Esophagus muscularis mucosa (tissue), 4 donors: ENCODE measurements around the gene P2RY6. TPM values are rescaled to one million over a fixed set of nuclear protein-coding genes. Genes with fewer than 3 reads are reported as not detected.

ENCODE experiments used
- DNase-seq: peaks from one replicate; pipeline ENCODE4 v3.0.0-alpha.2; 2017; ENCODE audit errors: extremely low spot score
- H3K27ac ChIP-seq, 4 donors: fragments of 200-600 bp; sonication (generic); replicated peaks in 1 of 4; 1 replicate in 3 of 4; 2 replicates in 1 of 4; pipeline ENCODE4 v1.5.1; 2016 to 2019; ENCODE audit warnings: mild to moderate bottlenecking in 1 of 4
- H3K27me3 ChIP-seq, 4 donors: fragments of 200-600 bp; sonication (generic); one replicate each; pipeline versions ENCODE4 v1.5.1 to v1.6.0; 2016 to 2019
- H3K36me3 ChIP-seq, 4 donors: fragments of 200-600 bp; sonication (generic); one replicate each; pipeline ENCODE4 v1.5.1; 2016 to 2019
- H3K4me1 ChIP-seq, 4 donors: fragments of 200-600 bp; sonication (generic); one replicate each; pipeline ENCODE4 v1.5.1; 2016 to 2019
- H3K4me3 ChIP-seq, 4 donors: fragments of 200-600 bp; sonication (generic); 1 replicate in 2 of 4; 2 replicates in 2 of 4; pipeline ENCODE4 v1.5.1; 2016 to 2019; ENCODE audit warnings: mild to moderate bottlenecking in 4 of 4, moderate library complexity in 1 of 4
- H3K9me3 ChIP-seq, 4 donors: fragments of 200-600 bp; sonication (generic); 1 replicate in 3 of 4; 2 replicates in 1 of 4; pipeline ENCODE4 v1.5.1; 2016 to 2019
- CTCF ChIP-seq, 3 experiments: fragments of 200-600 bp in 2 of 3; fragments of 450-650 bp in 1 of 3; sonication (generic) in 2 of 3; IDR thresholded peaks; one replicate each; pipeline ENCODE4 v1.5.1; 2017 to 2019; ENCODE audit warnings: antibody characterized with exemption in 3 of 3, mild to moderate bottlenecking in 2 of 3, moderate library complexity in 1 of 3
- EP300 ChIP-seq: sonication (generic); formaldehyde crosslinking; IDR thresholded peaks from one replicate; pipeline ENCODE4 v1.6.1; 2017; ENCODE audit warnings: antibody characterized with exemption
- POLR2A ChIP-seq: fragments of 450-650 bp; IDR thresholded peaks from one replicate; pipeline ENCODE4 v1.6.1; 2017; ENCODE audit warnings: antibody characterized with exemption, moderate library complexity, mild to moderate bottlenecking, low read depth
- POLR2AphosphoS5 ChIP-seq, 2 donors: sonication (generic); formaldehyde crosslinking; IDR thresholded peaks; one replicate each; pipeline ENCODE4 v1.6.1; 2017; ENCODE audit warnings: antibody characterized with exemption in 2 of 2
- WGBS: methylation state at CpG from one replicate; pipeline ENCODE4 v1.1.5; 2018; 5-methylcytosine and 5-hydroxymethylcytosine counted together
- intact Hi-C: fragments of 100-400 bp; cut with DNase I; formaldehyde crosslinking; loops from one replicate; pipeline ENCODE4 v1.15.1; 2023
- total RNA-seq, 4 donors: library from RNA; depleted of rRNA; stranded (reverse); fragments of >200 nt; gene quantifications; one replicate each; pipeline versions ENCODE4 v1.1.0 to v1.2.1, GENCODE V29; 2016

The P2RY6 gene
- total RNA-seq, 4 donors from 2014 or later: 1.6 to 4.8 (median 2.4) TPM

DNA sequence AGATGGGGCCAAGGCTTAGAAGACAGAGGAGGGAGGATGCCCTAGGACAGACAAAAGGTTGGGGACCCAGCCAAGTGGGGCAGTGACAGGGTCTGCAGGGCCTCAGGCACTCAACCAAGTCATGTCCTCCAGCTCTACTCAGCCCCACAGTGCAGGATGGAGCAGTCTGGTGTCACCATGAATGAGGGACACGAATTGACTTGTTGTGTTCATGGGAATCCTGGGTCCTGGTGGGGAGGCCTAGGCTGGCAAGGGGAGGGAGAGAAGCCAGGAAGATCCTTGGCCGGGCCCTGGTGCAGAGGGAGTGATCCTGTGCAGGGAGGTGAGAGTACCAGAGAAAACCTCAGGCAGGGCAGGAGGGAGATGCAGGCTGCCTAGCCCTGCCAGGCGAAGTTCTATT lies 12.0 kb downstream of the P2RY6 start:
- Histone ChIP-seq H3K9me3 (no peaks in the 10 kb centered on the region), H3K27ac (no peak overlapping the region), H3K4me1 (peaks cover 13 to 21% (median 16%) of the 10 kb centered on the region in 4 donors), H3K36me3 (no peaks in the 10 kb centered on the region), H3K4me3 (no peak overlapping the region), H3K27me3 (no peaks in the 10 kb centered on the region)
- DNase-seq: no peak
- intact Hi-C loops: no loop called here
- TF ChIP-seq CTCF (IDR thresholded peaks at IDR 0.05): no peak
- no peak for TF ChIP-seq POLR2A
- TF ChIP-seq EP300: no peak
- no peak for TF ChIP-seq POLR2AphosphoS5 (IDR thresholded peaks at IDR 0.05)
- WGBS: 84% methylated on average over 2 of the region's 3 CpGs

- WGBS: 86% methylated on average over 1 of the region's 1 CpG
- no peak overlapping the region for H3K4me3 ChIP-seq
- H3K27me3 ChIP-seq: no peaks in the 10 kb centered on the region
- no peak for DNase-seq
- TF ChIP-seq POLR2AphosphoS5 (IDR thresholded peaks at IDR 0.05): no peak
- H3K36me3 ChIP-seq: no peaks in the 10 kb centered on the region
- intact Hi-C loops: loop anchor here (5.0 kb wide), 1 partner anchor 453 kb away; no protein-coding TSS in a partner anchor
- H3K27ac ChIP-seq: no peak overlapping the region
- no peaks in the 10 kb centered on the region for H3K9me3 ChIP-seq
- peaks cover 19 to 30% (median 25%) of the 10 kb centered on the region in 4 donors for H3K4me1 ChIP-seq
Observed at GRCh38 chr11:73285721-73286120, 13.6 kb downstream of the P2RY6 start.

GRCh38 chr11:73286240-73286810 lies 14.2 kb downstream of the P2RY6 start:
- 94% methylated on average over 8 of the region's 9 CpGs for WGBS
- no peak for DNase-seq
- H3K27me3 ChIP-seq: no peaks in the 10 kb centered on the region
- TF ChIP-seq POLR2A (no peak), EP300 (no peak), CTCF (IDR thresholded peaks at IDR 0.05) (no peak), POLR2AphosphoS5 (IDR thresholded peaks at IDR 0.05) (no peak)
- H3K9me3 ChIP-seq: no peaks in the 10 kb centered on the region
- no peak overlapping the region for H3K4me3 ChIP-seq
- intact Hi-C loops: loop anchor here (5.0 kb wide), 1 partner anchor 454 kb away; no protein-coding TSS in a partner anchor
- no peaks in the 10 kb centered on the region for H3K36me3 ChIP-seq
- H3K4me1 ChIP-seq: peaks cover 19 to 30% (median 25%) of the 10 kb centered on the region in 4 donors
- H3K27ac ChIP-seq: no peak overlapping the region

GRCh38 chr11:73287400-73288101 lies 15.4 kb downstream of the P2RY6 start:
- whole genome bisulfite sequencing: 88% methylated on average over 7 of the region's 10 CpGs
- no peak for TF ChIP-seq POLR2A
- no peak for TF ChIP-seq CTCF (IDR thresholded peaks at IDR 0.05)
- TF ChIP-seq EP300: no peak
- TF ChIP-seq POLR2AphosphoS5 (IDR thresholded peaks at IDR 0.05): no peak
- H3K9me3 ChIP-seq: no peaks in the 10 kb centered on the region
- no peaks in the 10 kb centered on the region for H3K27me3 ChIP-seq
- H3K4me1 ChIP-seq: peaks cover 19 to 30% (median 25%) of the 10 kb centered on the region in 4 donors
- intact Hi-C loops: loop anchor here (2.0 to 5.0 kb wide), 2 partner anchors 103 to 455 kb away; no protein-coding TSS in a partner anchor
- H3K4me3 ChIP-seq: no peak overlapping the region
- no peak for DNase-seq
- H3K36me3 ChIP-seq: no peaks in the 10 kb centered on the region
- H3K27ac ChIP-seq: peak overlapping the region in 2 of 4 donors; percentile 26 to 51

- no peaks in the 10 kb centered on the region for H3K27me3 ChIP-seq
- H3K27ac ChIP-seq: peak overlapping the region; percentile 24 to 51 (median 40)
- TF ChIP-seq CTCF (IDR thresholded peaks at IDR 0.05) (no peak), POLR2A (no peak), POLR2AphosphoS5 (IDR thresholded peaks at IDR 0.05) (no peak), EP300 (no peak)
- no peaks in the 10 kb centered on the region for H3K36me3 ChIP-seq
- WGBS: 65% methylated on average over 4 of the region's 5 CpGs
- H3K9me3 ChIP-seq: no peaks in the 10 kb centered on the region
- no peak overlapping the region for H3K4me3 ChIP-seq
- peaks cover 19 to 30% (median 25%) of the 10 kb centered on the region in 4 donors for H3K4me1 ChIP-seq
- DNase-seq: no peak
- intact Hi-C loops: loop anchor here (2.0 to 5.0 kb wide), 2 partner anchors 104 to 456 kb away; no protein-coding TSS in a partner anchor
Observed at GRCh38 chr11:73288192-73288872, 16.2 kb downstream of the P2RY6 start.
